Left lung (tissue), 10 donors: ENCODE data around the gene ZNF546. TPM values are rescaled to one million over a fixed set of nuclear protein-coding genes. Genes with fewer than 3 reads are reported as not detected.

ENCODE experiments used
- ATAC-seq: fragments of 200-7000 bp; cut with Tn5 transposase; one replicate; pipeline ENCODE4 v1.9.1; 2020; ENCODE audit warnings: moderate library complexity
- DNase-seq, 4 donors: peaks; one replicate each; pipeline ENCODE4 v3.0.0-alpha.2; 2013 to 2020
- H3K27ac ChIP-seq, 2 donors: fragments of 200-600 bp; sonication (generic) in 1 of 2; one replicate each; pipeline versions ENCODE4 v1.5.0 to v1.8.0; 2020 to 2021
- H3K27me3 ChIP-seq, 2 donors: fragments of 200-600 bp; sonication (generic) in 1 of 2; one replicate each; pipeline versions ENCODE4 v1.5.0 to v1.8.0; 2020 to 2021
- H3K36me3 ChIP-seq, 2 donors: fragments of 200-600 bp; sonication (generic) in 1 of 2; one replicate each; pipeline versions ENCODE4 v1.5.0 to v1.8.0; 2020 to 2021
- H3K4me1 ChIP-seq, 2 donors: fragments of 200-600 bp; one replicate each; pipeline ENCODE4 v1.8.0; 2021
- H3K4me3 ChIP-seq, 2 donors: fragments of 200-600 bp; sonication (generic) in 1 of 2; one replicate each; pipeline versions ENCODE4 v1.5.0 to v1.8.0; 2020 to 2021; ENCODE audit warnings: mild to moderate bottlenecking in 1 of 2
- H3K9me3 ChIP-seq, 2 donors: fragments of 200-600 bp; sonication (generic) in 1 of 2; one replicate each; pipeline versions ENCODE4 v1.5.0 to v1.8.0; 2020 to 2021
- CTCF ChIP-seq, 2 donors: fragments of 200-600 bp; sonication (generic) in 1 of 2; IDR thresholded peaks; one replicate each; pipeline versions ENCODE4 v1.5.0 to v1.8.0; 2021; ENCODE audit warnings: antibody characterized with exemption in 2 of 2
- intact Hi-C, 2 donors: fragments of 100-400 bp; cut with DNase I; formaldehyde crosslinking; loops; one replicate each; pipeline versions ENCODE4 v1.11.2 to v1.14.2; 2022
- polyA plus RNA-seq, 6 donors: library from polyadenylated mRNA; unstranded; fragments of 120-200 nt; gene quantifications; one replicate each; pipeline ENCODE4 v1.2.1, GENCODE V29; 2013; ENCODE audit not compliant: insufficient read length in 6 of 6
- total RNA-seq, 2 donors: library from RNA; stranded (reverse); fragmentation: NEBNext Ultra II Directional; extraction: Animal tissue kit (Norgen Biotek cat#: 25700); gene quantifications; one replicate each; pipeline ENCODE4 v1.2.1, GENCODE V29; 2021
- donor health status: DM: no; HTN: yes; CAD: no.
- donor health status: DM: no; HTN: no; CAD: no.

The ZNF546 gene
- total and polyA plus RNA-seq, 8 donors: 5.1 to 10.7 (median 8.8) TPM

GRCh38 chr19:40055049-40055448 lies 58.2 kb downstream of the ZNF546 start:
- DNase-seq: no peak
- H3K27me3 ChIP-seq: no peaks in the 10 kb centered on the region
- no peak for TF ChIP-seq CTCF (IDR thresholded peaks at IDR 0.05)
- H3K27ac ChIP-seq: no peak overlapping the region
- H3K9me3 ChIP-seq: peaks cover 0 to 23% of the 10 kb centered on the region in 2 donors
- H3K4me3 ChIP-seq: peak overlapping the region; percentile 53 to 78
- no peak for ATAC-seq
- H3K4me1 ChIP-seq: peaks cover 0 to 15% of the 10 kb centered on the region in 2 donors
- peaks cover 0 to 6% of the 10 kb centered on the region in 2 donors for H3K36me3 ChIP-seq
- intact Hi-C loops: no loop called here

- peaks cover 0 to 15% of the 10 kb centered on the region in 2 donors for H3K4me1 ChIP-seq
- peak within 1 kb of the TSS; percentile 10 to 77 for H3K27ac ChIP-seq
- H3K27me3 ChIP-seq: no peaks in the 10 kb centered on the region
- peaks cover 0 to 27% of the 10 kb centered on the region in 2 donors for H3K9me3 ChIP-seq
- TF ChIP-seq CTCF (IDR thresholded peaks at IDR 0.05): no peak
- ATAC-seq: peak; percentile 98
- peak within 1 kb of the TSS; percentile 53 to 78 for H3K4me3 ChIP-seq
- DNase-seq: peak; percentile 59 to 87 (median 66)
- no peaks in the 10 kb centered on the region for H3K36me3 ChIP-seq
- intact Hi-C loops: no loop called here
Measured at GRCh38 chr19:40055832-40056504, 59.1 kb downstream of the ZNF546 start, which contains the start of gene ZNF780B. Gene ZNF780B (minus strand): TSS chr19:40056231. CDS start chr19:40050332, 5,899 bp downstream.

- Histone ChIP-seq H3K27me3 (no peaks in the 10 kb centered on the region), H3K4me3 (peak overlapping the region; percentile 53 to 78), H3K27ac (peak overlapping the region in 1 of 2 donors; percentile 77), H3K4me1 (peaks cover 0 to 15% of the 10 kb centered on the region in 2 donors), H3K36me3 (no peaks in the 10 kb centered on the region), H3K9me3 (peaks cover 0 to 27% of the 10 kb centered on the region in 2 donors)
- intact Hi-C loops: no loop called here
- ATAC-seq (no peak), DNase-seq (no peak)
- no peak for TF ChIP-seq CTCF (IDR thresholded peaks at IDR 0.05)
Measured at GRCh38 chr19:40056505-40056904, 59.6 kb downstream of the ZNF546 start.

GRCh38 chr19:40057166-40057565 lies 60.3 kb downstream of the ZNF546 start:
- no peak for TF ChIP-seq CTCF (IDR thresholded peaks at IDR 0.05)
- DNase-seq (no peak), ATAC-seq (no peak)
- Histone ChIP-seq H3K9me3 (peaks cover 0 to 27% of the 10 kb centered on the region in 2 donors), H3K36me3 (no peaks in the 10 kb centered on the region), H3K4me1 (peaks cover 0 to 15% of the 10 kb centered on the region in 2 donors), H3K27ac (no peak overlapping the region), H3K27me3 (no peaks in the 10 kb centered on the region), H3K4me3 (no peak overlapping the region)
- intact Hi-C loops: no loop called here

GRCh38 chr19:40059624-40060023 lies 62.8 kb downstream of the ZNF546 start:
- intact Hi-C loops: no loop called here
- ATAC-seq: no peak
- no peak for TF ChIP-seq CTCF (IDR thresholded peaks at IDR 0.05)

More at GRCh38 chr19:40059624-40060023, 62.8 kb downstream of the ZNF546 start:
- H3K9me3 ChIP-seq: peaks cover 0 to 31% of the 10 kb centered on the region in 2 donors
- no peak overlapping the region for H3K4me3 ChIP-seq
- DNase-seq: no peak
- no peaks in the 10 kb centered on the region for H3K36me3 ChIP-seq
- H3K27ac ChIP-seq: no peak overlapping the region
- no peaks in the 10 kb centered on the region for H3K27me3 ChIP-seq
- peaks cover 0 to 12% of the 10 kb centered on the region in 2 donors for H3K4me1 ChIP-seq
